ENCODE results near the gene BARX2.

BARX2 gene

DNA sequence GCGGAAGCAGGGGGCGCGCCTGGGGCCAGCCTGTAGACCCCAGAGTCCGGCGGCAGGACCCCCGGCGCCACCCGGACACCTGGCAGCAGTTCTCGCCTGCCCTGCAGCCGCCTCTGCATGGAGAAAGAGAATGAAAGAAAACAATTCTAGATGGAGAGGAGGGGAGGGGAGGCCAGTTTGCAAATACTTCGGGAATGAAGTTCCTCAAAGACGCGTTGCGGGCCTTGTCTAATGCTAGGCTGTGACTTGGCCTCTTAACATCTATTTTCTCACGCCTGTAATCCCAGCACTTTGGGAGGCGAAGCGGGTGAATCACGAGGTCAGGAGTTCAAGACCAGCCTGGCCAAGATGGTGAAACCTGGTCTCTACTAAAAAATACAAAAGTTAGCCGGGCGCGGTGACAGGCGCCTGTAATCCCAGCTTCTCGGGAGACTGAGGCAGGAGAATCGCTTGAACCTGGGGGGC is 2.1 kb upstream of the BARX2 start:
- TF ChIP-seq TEAD4 (IDR thresholded peaks at IDR 0.05) (no peak), EGR1 (IDR thresholded peaks at IDR 0.05) (no peak), NFIC (IDR thresholded peaks at IDR 0.05) (no peak), RAD21 (IDR thresholded peaks at IDR 0.05; ENCODE audit: low read depth) (no peak), CEBPB (IDR thresholded peaks at IDR 0.05) (no peak), EP300 (IDR thresholded peaks at IDR 0.05; ENCODE audit: borderline replicate concordance) (no peak)

DNA sequence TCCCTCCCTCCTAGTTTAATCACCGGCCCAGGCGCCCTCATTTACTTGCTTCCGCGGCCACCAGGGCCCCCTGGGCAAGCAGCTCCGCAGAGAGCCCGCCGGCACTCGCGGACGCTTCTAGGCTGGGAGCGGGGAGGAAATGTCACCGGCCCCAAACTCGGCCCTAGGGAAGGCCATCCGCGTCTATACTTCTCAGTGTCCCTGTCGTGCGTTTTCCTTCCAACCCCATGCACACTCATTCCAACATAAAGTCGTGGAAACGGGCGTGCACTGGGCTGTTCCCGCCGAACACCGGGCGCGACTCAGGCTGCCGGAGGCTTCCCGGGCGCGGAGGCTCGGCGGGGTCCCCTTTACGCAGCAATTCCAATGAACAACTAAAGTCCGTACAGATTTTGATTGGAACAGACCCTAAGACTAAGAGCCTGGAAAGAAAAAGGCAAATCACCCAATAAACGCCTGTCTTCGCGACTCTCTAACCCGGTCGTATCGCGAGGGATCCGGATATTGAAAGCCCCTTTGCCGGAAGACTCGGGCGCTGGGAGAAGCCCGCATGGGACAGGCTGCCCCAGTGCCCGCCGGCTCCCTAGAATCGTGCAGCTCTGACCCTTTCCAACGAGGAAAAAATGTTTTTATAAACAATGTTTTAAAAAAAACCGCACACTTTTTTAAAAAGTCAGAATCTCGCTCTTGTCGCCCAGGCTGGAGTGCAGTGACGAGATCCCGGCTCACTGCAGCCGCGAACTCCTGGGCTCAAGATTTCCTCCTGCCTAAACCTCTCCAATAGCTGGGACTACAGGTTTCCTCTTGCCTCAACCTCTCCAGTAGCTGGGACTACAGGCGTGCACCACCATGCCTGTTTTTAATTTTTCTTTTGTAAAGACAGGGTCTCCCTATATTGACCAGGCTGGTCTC is 1.3 kb upstream of the BARX2 start:
- TF ChIP-seq, protein P1, sequence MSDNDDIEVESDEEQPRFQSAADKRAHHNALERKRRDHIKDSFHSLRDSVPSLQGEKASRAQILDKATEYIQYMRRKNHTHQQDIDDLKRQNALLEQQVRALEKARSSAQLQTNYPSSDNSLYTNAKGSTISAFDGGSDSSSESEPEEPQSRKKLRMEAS (IDR thresholded peaks at IDR 0.05) = no peak
- TF ChIP-seq TCF12 (IDR thresholded peaks at IDR 0.05; ENCODE audit: low read depth) (no peak), TEAD4 (IDR thresholded peaks at IDR 0.05) (no peak), TAF1 (IDR thresholded peaks at IDR 0.05; ENCODE audit: low read depth) (no peak), RAD21 (IDR thresholded peaks at IDR 0.05; ENCODE audit: low read depth) (no peak), ZBTB7A (IDR thresholded peaks at IDR 0.05; ENCODE audit: low read depth) (no peak), CEBPB (IDR thresholded peaks at IDR 0.05) (no peak), NFIC (IDR thresholded peaks at IDR 0.05) (no peak), YY1 (IDR thresholded peaks at IDR 0.05; ENCODE audit: low read depth) (no peak), EP300 (IDR thresholded peaks at IDR 0.05; ENCODE audit: borderline replicate concordance) (no peak), CREB1 (IDR thresholded peaks at IDR 0.05; ENCODE audit: low read depth) (no peak), EGR1 (IDR thresholded peaks at IDR 0.05) (no peak), FOXM1 (IDR thresholded peaks at IDR 0.05; ENCODE audit: borderline replicate concordance, low read depth) (no peak)
- TF ChIP-seq, protein P2, sequence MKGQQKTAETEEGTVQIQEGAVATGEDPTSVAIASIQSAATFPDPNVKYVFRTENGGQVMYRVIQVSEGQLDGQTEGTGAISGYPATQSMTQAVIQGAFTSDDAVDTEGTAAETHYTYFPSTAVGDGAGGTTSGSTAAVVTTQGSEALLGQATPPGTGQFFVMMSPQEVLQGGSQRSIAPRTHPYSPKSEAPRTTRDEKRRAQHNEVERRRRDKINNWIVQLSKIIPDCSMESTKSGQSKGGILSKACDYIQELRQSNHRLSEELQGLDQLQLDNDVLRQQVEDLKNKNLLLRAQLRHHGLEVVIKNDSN (IDR thresholded peaks at IDR 0.05) = no peak
- TF ChIP-seq, protein P3, sequence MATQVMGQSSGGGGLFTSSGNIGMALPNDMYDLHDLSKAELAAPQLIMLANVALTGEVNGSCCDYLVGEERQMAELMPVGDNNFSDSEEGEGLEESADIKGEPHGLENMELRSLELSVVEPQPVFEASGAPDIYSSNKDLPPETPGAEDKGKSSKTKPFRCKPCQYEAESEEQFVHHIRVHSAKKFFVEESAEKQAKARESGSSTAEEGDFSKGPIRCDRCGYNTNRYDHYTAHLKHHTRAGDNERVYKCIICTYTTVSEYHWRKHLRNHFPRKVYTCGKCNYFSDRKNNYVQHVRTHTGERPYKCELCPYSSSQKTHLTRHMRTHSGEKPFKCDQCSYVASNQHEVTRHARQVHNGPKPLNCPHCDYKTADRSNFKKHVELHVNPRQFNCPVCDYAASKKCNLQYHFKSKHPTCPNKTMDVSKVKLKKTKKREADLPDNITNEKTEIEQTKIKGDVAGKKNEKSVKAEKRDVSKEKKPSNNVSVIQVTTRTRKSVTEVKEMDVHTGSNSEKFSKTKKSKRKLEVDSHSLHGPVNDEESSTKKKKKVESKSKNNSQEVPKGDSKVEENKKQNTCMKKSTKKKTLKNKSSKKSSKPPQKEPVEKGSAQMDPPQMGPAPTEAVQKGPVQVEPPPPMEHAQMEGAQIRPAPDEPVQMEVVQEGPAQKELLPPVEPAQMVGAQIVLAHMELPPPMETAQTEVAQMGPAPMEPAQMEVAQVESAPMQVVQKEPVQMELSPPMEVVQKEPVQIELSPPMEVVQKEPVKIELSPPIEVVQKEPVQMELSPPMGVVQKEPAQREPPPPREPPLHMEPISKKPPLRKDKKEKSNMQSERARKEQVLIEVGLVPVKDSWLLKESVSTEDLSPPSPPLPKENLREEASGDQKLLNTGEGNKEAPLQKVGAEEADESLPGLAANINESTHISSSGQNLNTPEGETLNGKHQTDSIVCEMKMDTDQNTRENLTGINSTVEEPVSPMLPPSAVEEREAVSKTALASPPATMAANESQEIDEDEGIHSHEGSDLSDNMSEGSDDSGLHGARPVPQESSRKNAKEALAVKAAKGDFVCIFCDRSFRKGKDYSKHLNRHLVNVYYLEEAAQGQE (IDR thresholded peaks at IDR 0.05; ENCODE audit: low read depth) = no peak

DNA sequence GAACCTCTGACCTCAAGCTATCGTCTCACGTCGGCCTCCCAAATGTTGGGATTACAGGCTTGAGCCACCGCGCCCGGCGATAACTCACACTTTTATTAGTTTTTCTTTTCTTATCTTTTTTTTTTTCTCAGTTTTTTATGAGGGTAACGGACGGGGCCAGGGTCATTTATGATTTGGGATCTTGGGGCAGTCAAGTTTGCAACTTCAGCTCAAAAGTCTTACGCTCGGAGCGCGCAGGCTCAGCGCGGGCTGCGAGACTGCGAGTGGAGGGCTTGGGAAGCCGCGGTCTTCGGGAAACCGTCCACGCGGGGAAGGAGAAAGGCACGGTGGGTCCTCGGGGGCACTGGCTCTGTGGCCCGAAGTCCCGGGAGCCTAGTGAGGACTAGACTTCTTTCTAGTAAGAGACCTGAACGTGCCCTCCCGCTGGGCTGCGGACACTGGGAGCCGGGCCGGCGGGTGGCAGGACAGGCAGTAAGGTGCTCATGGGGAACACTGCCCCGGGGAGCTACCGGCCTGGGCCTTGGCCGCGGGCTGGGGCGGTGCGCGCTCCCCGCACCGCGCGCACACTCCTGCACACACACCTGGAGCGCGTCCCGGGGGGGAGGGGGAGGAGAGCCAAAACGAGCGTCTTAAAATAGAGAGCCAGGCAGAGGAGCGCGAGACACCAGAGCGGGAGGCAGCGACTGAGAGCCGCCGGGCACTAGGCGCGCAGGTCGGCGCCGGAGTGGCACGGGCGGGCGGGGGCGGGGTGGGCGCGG is 476 bp upstream of the BARX2 start:
- TF ChIP-seq YY1 (IDR thresholded peaks at IDR 0.05; ENCODE audit: low read depth) (no peak), RAD21 (IDR thresholded peaks at IDR 0.05; ENCODE audit: low read depth) (no peak), ZBTB7A (IDR thresholded peaks at IDR 0.05; ENCODE audit: low read depth) (no peak), EGR1 (IDR thresholded peaks at IDR 0.05) (no peak), TEAD4 (IDR thresholded peaks at IDR 0.05) (no peak), TAF1 (IDR thresholded peaks at IDR 0.05; ENCODE audit: low read depth) (no peak), TCF12 (IDR thresholded peaks at IDR 0.05; ENCODE audit: low read depth) (no peak), CEBPB (IDR thresholded peaks at IDR 0.05) (no peak), EP300 (IDR thresholded peaks at IDR 0.05; ENCODE audit: borderline replicate concordance) (no peak), NFIC (IDR thresholded peaks at IDR 0.05) (no peak), FOXM1 (IDR thresholded peaks at IDR 0.05; ENCODE audit: borderline replicate concordance, low read depth) (no peak), CREB1 (IDR thresholded peaks at IDR 0.05; ENCODE audit: low read depth) (no peak)
- TF ChIP-seq, protein P1 (IDR thresholded peaks at IDR 0.05) = no peak
- TF ChIP-seq, protein P2 (IDR thresholded peaks at IDR 0.05) = no peak
- TF ChIP-seq, protein P3 (IDR thresholded peaks at IDR 0.05; ENCODE audit: low read depth) = no peak

DNA sequence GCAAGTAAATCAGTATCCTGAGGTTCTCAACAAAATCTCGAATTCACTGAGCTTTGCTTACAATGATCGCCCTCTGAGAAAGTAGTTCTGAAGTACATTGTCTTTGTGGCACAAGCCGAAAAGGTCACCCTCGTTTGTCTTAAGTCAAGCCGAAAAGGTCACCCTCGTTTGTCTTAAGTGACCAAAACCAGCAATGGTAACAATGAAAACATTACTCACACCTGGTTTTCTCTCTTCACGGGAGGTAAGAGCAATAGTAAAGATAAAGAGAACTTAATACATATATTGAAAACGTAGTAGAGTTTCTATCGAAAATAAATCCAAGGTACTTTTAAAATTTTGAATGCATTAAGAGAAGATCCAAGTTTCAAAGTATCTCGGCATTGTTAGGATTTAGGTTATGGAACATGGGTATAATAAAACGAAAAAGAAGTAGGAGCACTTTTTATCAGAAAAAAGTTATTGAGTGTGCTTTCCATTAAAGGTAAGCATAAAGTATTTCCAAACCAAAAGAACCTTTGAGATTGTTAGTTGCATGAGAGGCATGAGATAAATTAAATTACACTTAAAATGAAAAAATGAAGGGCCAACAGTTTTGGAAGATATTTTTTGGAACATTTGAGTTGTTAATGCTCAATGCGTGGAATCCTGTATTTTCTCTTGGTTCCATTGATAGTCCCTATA is 1.2 kb downstream of the BARX2 start:
- TF ChIP-seq EP300 (IDR thresholded peaks at IDR 0.05; ENCODE audit: borderline replicate concordance) = no peak
- TF ChIP-seq, protein P3 (IDR thresholded peaks at IDR 0.05; ENCODE audit: low read depth) = no peak
- TF ChIP-seq TEAD4 (IDR thresholded peaks at IDR 0.05) = no peak
- TF ChIP-seq, protein P1 (IDR thresholded peaks at IDR 0.05) = no peak
- TF ChIP-seq RAD21 (IDR thresholded peaks at IDR 0.05; ENCODE audit: low read depth) = no peak
- TF ChIP-seq CEBPB (IDR thresholded peaks at IDR 0.05) = no peak
- TF ChIP-seq TAF1 (IDR thresholded peaks at IDR 0.05; ENCODE audit: low read depth) = no peak
- TF ChIP-seq ZBTB7A (IDR thresholded peaks at IDR 0.05; ENCODE audit: low read depth) = no peak
- no peak for TF ChIP-seq NFIC (IDR thresholded peaks at IDR 0.05)
- TF ChIP-seq, protein P2 (IDR thresholded peaks at IDR 0.05) = no peak
- no peak for TF ChIP-seq YY1 (IDR thresholded peaks at IDR 0.05; ENCODE audit: low read depth)
- TF ChIP-seq CREB1 (IDR thresholded peaks at IDR 0.05; ENCODE audit: low read depth) = no peak
- no peak for TF ChIP-seq TCF12 (IDR thresholded peaks at IDR 0.05; ENCODE audit: low read depth)
- no peak for TF ChIP-seq FOXM1 (IDR thresholded peaks at IDR 0.05; ENCODE audit: borderline replicate concordance, low read depth)
- TF ChIP-seq EGR1 (IDR thresholded peaks at IDR 0.05) = no peak

Data from Ishikawa (cell line).